Fibroblast of skin of left biceps (primary cell): ENCODE measurements around the gene MITD1.
"Not testable (repeated sequence)": the region's sequence is repeated elsewhere in the genome, so short reads cannot be mapped to it uniquely, and the experiment has no call there.

Source experiments
- DNase-seq, 2 experiments: peaks; one replicate each; pipeline ENCODE4 v3.0.0-alpha.2; 2013; ENCODE audit warnings: low read depth in 2 of 2

MITD1 gene

DNA sequence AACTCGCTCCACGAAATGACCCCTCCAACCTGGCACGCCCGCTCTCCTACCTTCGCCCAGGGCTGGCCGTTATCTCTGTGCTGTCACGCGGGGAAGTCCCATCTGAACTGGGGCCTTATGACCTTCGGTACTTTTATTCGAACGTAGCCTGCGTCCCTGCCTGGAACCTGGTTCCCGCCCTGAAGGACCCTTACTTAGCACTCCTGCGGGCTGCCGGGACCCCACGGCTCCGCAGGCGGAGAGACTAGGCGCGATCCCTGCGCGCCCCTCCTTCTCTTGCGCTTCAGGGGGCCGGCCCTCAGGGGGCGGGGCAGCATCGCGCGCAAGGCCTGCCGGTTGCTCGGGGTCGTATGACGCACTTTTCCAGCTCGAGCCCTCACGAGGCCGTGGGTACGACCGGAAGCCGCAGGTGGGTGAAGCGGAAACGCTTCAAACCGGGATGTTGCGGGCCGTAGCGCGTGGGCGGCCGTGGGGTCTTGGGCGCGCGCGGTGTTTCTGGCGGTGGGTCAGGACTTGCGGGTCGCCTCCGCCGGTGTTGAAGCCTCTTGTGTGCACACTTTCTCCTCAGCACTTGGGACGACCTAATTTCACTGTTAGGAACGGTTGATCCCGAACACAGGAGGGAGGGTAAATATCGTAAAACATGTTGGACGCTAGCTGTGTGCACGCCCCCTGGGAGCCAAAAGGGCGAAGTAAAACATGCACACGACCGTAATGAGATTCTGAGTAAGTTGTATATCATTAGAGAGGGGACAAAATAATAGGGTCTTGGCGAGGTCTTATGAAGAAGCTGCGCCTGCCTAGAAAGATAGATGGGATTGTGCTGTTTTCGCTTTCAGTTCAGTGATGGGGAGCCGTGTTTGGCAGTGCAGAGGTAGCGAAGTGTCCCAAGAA, 26.0 kb downstream of the MITD1 start, which contains the start of the genes LIPT1 and TSGA10:
LIPT1 (plus strand) TSS at position 325 of the 894 bp plus-strand sequence. CDS start 6,991 bp downstream, outside the sequence.
TSGA10 (minus strand) TSS at position 300 of the 894 bp plus-strand sequence. CDS start 45,503 bp downstream, outside the sequence.
- peak; percentile 49 to 56 for DNase-seq

DNA sequence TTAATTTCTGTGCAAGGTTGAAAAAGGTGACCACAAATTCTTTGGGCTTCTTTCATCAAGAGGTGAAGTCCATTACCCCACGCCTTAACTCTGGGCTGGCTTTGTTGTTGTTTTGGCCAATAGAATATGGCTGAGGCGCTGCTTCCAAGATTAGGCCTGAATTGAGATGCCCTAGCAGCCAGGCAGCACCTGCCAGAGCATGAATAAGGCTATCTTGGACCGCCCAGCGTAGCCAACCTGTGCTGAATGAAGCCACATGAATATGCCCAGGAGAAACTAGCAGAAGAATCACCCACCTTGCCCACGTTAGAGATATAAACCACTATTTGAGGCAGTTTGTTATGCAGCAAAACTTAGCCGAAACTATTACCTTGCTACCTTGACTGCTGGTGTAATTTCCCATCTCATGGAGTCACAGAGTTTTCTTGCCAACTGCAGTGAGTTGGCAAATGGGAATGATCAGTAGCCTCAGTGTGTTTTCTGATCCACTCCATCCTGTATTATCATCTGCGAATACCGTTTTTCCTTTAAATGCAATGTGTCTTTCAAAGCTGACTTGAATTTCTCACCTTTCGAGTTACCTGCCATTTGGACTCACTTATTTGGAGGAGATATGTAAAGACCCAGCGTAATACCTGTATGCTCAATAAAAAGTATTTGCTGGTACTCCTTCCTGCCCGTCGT, 26.8 kb downstream of the MITD1 start:
- DNase-seq: no peak

DNA sequence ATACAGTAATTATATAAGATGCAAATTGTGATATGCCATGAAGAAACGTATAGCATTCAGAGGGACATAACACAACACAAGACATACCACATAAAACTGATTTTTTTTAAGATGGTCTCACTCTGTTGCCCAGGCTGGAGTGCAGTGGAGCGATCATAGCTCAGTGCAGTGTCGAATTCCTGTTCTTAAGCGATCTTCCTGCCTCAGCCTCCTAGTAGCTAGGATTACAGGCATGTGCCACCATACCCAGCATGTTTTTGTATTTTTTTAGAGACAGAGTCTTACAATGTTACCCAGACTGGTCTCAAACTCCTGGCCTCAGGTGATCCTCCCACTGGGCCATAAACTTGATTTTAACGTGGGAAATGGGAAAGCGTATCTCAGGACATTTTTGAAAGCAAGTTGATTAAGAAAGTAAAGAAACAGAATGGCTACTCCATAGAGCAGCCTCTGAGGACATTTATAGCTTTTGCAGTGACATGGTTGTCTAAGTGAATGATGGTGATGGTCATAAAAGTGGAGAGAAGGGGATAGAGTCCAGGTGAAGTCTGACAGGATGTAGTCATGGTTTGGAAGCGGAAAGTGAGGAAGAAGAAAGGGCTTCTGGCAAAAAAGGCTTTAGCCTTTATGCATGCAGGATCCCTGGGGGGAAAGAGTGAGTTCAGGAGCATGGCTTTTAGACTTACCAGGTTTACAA, 28.5 kb downstream of the MITD1 start:
- DNase-seq: no peak

DNA sequence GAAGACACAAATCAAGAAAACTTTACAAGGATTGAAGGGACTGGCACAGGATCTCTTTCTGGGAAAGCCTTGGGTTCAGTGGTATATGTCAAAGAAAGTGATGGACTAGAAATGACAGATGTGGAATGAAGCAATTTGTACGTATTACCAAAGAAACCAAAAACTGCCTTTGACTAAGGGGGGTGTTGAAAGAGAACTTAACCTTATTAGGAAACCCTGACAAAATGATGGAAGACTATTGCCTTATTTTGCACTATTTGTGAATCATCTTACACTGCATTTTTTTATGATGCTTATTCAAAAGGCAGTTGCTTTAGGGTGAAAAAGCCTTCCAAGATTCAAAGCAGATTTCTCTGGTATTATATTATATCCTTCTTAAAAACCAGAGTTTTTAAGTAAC, 30.2 kb downstream of the MITD1 start:
- DNase-seq: no peak

DNA sequence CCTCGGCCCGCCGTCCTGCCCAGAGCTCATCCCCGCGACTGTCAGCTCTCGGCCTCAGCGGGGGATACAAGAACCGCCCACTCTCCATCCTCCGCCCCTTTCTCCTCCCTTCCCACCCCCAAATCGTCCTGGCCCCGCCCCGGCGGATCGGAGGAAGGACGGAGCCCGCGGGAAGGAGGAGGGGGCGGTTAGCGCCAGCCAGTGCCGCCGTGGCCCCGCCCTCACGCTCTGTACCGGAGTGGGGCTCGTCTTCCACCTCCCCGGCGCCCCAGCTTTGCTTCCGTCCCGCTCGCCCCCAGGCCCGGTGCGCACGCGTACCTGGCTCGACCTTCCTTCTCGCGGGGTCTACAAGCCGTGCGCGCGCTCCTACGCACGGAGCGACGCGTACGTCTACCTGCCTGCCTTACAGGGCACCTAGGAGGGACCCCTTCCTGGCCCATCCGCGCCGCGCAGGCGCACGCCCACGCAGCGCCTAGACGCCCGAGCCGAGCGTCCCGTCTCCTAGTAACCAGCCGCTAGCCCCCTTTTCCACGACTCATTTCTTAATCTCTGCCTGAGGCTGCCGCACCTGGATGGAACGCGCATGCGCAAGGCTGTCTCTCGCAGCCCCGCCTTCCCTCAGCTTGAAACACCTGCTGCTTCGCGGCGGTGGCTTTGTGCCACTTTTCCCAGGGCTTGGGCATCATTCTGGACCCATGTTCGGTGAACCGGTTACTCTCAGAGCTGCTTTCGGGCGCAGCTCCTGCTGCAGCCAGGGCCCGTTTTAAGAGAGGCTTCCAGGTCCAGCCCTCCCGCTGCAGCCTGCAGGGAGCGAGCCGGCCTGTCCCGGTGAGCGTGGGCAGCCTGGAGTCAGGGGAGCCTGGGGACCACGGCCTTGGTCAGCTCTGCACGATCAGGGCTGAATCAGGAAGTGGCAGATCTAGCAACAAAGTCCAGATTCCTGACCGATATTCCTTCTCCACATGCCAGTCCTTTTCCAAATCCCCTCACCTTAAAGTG, 39.4 kb downstream of the MITD1 start, which contains the start of gene C2orf15:
C2orf15 (plus strand) TSS at position 598 of the 999 bp plus-strand sequence. CDS start 8,852 bp downstream, outside the sequence.
- peak in 1 of 2 experiments; percentile 40 for DNase-seq

DNA sequence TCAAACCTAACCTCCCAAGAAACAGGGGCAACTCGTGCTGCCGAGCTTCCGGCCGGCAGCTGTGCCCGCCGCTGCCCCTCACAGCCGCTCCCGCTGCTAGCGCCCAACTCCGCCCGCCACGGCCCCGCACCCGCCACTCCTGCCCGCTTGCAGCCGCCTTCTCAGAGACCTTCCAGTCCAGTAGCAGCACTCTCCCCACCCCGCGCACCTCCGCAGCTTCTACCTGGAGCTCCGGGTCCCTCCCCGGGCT, 40.1 kb downstream of the MITD1 start:
- DNase-seq: no peak

DNA sequence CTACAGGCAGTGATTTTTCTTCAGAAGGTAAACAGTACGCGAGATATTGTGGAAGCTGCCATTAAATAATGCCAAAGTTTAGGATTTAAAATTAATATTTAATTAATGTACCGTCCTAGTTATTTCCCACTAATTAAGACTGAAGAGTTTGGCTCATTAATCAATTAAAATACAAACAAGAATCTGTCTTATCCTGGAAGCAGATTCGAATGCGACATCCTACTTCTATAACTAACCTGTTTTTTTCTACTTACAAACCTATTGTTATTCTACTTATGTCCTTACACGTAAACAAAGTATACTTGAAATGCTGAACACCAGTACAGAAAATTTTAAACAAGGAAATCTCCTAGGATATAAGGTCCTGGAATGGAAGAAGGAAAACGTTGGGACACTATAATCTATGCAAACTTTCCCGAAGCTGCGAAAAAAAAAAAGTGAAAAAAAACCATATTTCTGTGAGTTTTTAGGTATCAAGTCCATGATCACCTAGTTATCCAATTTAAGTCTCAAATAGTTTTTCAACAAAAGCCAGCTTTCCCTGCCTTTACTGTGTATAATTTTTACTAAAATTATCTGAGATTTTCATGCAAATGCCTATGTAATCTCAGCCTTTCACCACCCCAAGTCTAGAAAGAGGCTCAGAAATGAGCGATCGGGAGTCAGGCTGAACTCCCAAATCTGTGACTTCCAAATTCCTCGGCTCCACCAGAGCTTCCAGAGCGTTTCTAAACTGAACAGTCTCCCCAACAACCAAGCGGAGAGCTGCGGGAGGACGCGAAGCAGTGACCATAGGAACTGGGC, 40.6 kb downstream of the MITD1 start:
- no peak for DNase-seq

DNA sequence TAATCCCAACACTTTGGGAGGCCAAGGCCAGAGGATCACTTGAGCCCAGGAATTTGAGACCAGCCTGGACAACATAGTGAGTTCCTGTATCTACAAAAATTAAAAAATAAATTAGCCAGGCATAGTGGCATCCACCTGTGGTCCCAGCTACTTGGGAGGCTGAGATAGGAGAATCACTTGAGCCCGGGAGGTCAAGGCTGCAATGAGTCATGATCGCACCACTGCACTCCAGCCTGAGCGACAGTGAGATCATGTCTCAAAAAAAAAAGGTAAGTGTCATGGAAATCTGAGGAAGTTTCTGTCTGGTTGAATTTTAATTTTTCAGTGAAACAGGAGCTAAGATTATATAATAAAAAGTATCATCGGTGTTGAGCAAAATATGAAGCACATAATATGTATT, 41.9 kb downstream of the MITD1 start:
- DNase-seq: no peak

DNA sequence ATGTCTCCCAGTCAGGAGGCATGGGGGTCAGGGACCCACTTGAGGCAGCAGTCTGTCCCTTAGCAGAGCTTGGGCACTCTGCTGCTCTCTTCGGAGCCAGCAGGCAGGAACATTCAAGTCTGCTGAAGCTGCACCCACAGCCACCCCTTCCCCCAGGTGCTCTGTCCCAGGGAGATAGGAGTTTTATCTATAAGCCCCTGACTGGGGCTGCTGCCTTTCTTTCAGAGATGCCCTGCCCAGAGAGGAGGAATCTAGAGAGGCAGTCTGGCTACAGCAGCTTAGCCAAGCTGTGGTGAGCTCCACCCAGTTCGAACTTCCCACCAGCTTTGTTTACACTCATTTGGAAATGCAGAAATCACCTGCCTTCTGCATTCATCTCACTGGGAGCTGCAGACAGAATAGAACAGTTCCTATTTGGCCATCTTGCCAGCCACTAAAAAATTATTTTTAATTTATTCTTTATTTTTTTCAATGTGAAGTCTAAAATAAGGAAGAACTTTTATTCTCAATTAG, 45.8 kb downstream of the MITD1 start:
- not testable (repeated sequence) for DNase-seq

DNA sequence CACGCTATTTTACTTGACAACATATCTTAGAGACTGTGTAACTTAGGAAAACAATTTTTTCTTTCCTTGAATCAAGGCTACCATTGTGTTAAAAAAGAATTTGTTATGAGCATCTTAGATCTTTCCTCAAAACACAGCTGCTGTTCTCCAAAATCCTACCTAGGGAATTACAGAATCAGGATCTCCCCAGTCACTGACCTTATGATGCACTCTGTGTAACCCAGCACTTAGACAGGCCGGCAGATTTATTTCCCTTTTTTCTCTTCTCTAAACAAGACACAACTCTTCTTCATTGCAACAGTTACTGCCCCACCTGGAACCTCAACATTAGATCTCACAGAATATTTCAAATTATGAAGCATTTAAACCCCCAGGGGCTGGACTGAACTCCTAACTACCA, 52.9 kb downstream of the MITD1 start:
- no peak for DNase-seq
